Spleen (tissue), 11 donors: ENCODE results near the gene EMC10. TPM values are rescaled to one million over a fixed set of nuclear protein-coding genes. Genes with fewer than 3 reads are reported as not detected.

Experiments used
- DNase-seq: peaks from one replicate; pipeline ENCODE4 v3.0.0-alpha.2; 2020
- H3K27ac ChIP-seq, 8 donors: fragments of 200-600 bp; sonication (generic) in 7 of 8; 1 replicate in 4 of 8; 2 replicates in 4 of 8; pipeline versions ENCODE4 v1.5.0 to v1.8.0; 2016 to 2021; ENCODE audit warnings: inconsistent platforms in 4 of 8, mild to moderate bottlenecking in 4 of 8, moderate library complexity in 1 of 8
- H3K27me3 ChIP-seq, 7 donors: fragments of 200-600 bp; sonication (generic) in 6 of 7; replicated peaks in 1 of 7; 1 replicate in 4 of 7; 2 replicates in 3 of 7; pipeline versions ENCODE4 v1.5.0 to v1.8.0; 2016 to 2021; ENCODE audit warnings: inconsistent platforms in 3 of 7, mild to moderate bottlenecking in 1 of 7
- H3K36me3 ChIP-seq, 6 donors: fragments of 200-600 bp; sonication (generic) in 5 of 6; 1 replicate in 4 of 6; 2 replicates in 2 of 6; pipeline versions ENCODE4 v1.5.0 to v1.8.0; 2016 to 2021; ENCODE audit warnings: inconsistent platforms in 2 of 6
- H3K4me1 ChIP-seq, 6 donors: fragments of 200-600 bp; sonication (generic) in 5 of 6; 1 replicate in 3 of 6; 2 replicates in 3 of 6; pipeline versions ENCODE4 v1.5.0 to v1.8.0; 2016 to 2021; ENCODE audit warnings: inconsistent platforms in 3 of 6
- H3K4me3 ChIP-seq, 8 donors: fragments of 200-600 bp; sonication (generic) in 7 of 8; 1 replicate in 4 of 8; 2 replicates in 4 of 8; pipeline versions ENCODE4 v1.5.0 to v1.8.0; 2016 to 2021; ENCODE audit warnings: inconsistent platforms in 4 of 8, mild to moderate bottlenecking in 4 of 8, moderate library complexity in 2 of 8
- H3K9me3 ChIP-seq, 8 donors: fragments of 200-600 bp; sonication (generic) in 7 of 8; 1 replicate in 4 of 8; 2 replicates in 4 of 8; pipeline versions ENCODE4 v1.5.0 to v1.8.0; 2016 to 2021; ENCODE audit warnings: inconsistent platforms in 4 of 8
- POLR2A ChIP-seq, 3 donors: fragments of 450-650 bp; IDR thresholded peaks; one replicate each; pipeline ENCODE4 v1.5.1; 2017; ENCODE audit warnings: antibody characterized with exemption in 3 of 3, mild to moderate bottlenecking in 1 of 3
- POLR2AphosphoS5 ChIP-seq, 3 donors: sonication (generic); formaldehyde crosslinking; IDR thresholded peaks; one replicate each; pipeline ENCODE4 v1.5.1; 2017; ENCODE audit warnings: antibody characterized with exemption in 3 of 3
- WGBS, 5 donors: extraction: QIAGEN DNeasy Blood & Tissue Kit in 3 of 5; methylation state at CpG; one replicate each; pipeline versions ENCODE4 v1.1.5 to v1.1.7; 2013 to 2018; 5-methylcytosine and 5-hydroxymethylcytosine counted together
- intact Hi-C: fragments of 100-400 bp; cut with DNase I; formaldehyde crosslinking; loops from one replicate; pipeline ENCODE4 v1.15.0; 2023; ENCODE audit warnings: low total_unique reads
- polyA plus RNA-seq, 3 donors: library from polyadenylated mRNA; stranded (reverse); fragments of 200-250 nt; gene quantifications; one replicate each; pipeline ENCODE4 v1.2.1, GENCODE V29; 2013
- total RNA-seq, 7 donors: library from RNA; depleted of rRNA in 3 of 7; stranded (reverse); fragments of >200 nt in 3 of 7; fragmentation: NEBNext Ultra II Directional in 4 of 7; extraction: Animal tissue kit (Norgen Biotek cat#: 25700) in 4 of 7; gene quantifications; one replicate each; pipeline versions ENCODE4 v1.1.0 to v1.2.1, GENCODE V29; 2016 to 2021
- TF ChIP-seq, protein P1 (sequence below), 11 experiments: fragments of 200-600 bp in 7 of 11; fragments of 450-650 bp in 4 of 11; sonication (generic) in 4 of 11; IDR thresholded peaks in 8 of 11; conservative IDR thresholded peaks in 3 of 11; 1 replicate in 7 of 11; 2 replicates in 4 of 11; pipeline versions ENCODE4 v1.4.0 to v1.8.0; 2016 to 2021; ENCODE audit warnings: antibody characterized with exemption in 11 of 11, inconsistent platforms in 4 of 11, mild to moderate bottlenecking in 1 of 11
- donor health status: healthy with polysubstance abuse.
- donor health status: DM: no; HTN: no; CAD: no; lungs with moderate emphysema.
- donor health status: DM: no; HTN: no; CAD: no.
- donor health status: Bipolar disorder and iron deficiency.
- donor health status: healthy.
- donor health status: DM: no; HTN: no; CAD: no.
- donor health status: DM: yes; HTN: yes; CAD: no.

The EMC10 gene
- total and polyA plus RNA-seq, 10 donors, result 31.0 to 72.6 (median 60.1) TPM

GRCh38 chr19:50455992-50456391 lies 20.3 kb upstream of the EMC10 start:
- H3K9me3 ChIP-seq, result no peaks in the 10 kb centered on the region
- H3K27me3 ChIP-seq, result peaks cover 0 to 42% (median 12%) of the 10 kb centered on the region in 7 donors
- no peak for DNase-seq
- WGBS, 5 donors, result 71 to 96% (median 81%) methylated on average over 2 of the region's 2 CpGs
- no peak overlapping the region for H3K4me3 ChIP-seq
- intact Hi-C loops, result no loop called here
- H3K27ac ChIP-seq, result no peak overlapping the region
- no peaks in the 10 kb centered on the region for H3K36me3 ChIP-seq
- peaks cover 0 to 15% (median 11%) of the 10 kb centered on the region in 6 donors for H3K4me1 ChIP-seq
- TF ChIP-seq, protein P1, sequence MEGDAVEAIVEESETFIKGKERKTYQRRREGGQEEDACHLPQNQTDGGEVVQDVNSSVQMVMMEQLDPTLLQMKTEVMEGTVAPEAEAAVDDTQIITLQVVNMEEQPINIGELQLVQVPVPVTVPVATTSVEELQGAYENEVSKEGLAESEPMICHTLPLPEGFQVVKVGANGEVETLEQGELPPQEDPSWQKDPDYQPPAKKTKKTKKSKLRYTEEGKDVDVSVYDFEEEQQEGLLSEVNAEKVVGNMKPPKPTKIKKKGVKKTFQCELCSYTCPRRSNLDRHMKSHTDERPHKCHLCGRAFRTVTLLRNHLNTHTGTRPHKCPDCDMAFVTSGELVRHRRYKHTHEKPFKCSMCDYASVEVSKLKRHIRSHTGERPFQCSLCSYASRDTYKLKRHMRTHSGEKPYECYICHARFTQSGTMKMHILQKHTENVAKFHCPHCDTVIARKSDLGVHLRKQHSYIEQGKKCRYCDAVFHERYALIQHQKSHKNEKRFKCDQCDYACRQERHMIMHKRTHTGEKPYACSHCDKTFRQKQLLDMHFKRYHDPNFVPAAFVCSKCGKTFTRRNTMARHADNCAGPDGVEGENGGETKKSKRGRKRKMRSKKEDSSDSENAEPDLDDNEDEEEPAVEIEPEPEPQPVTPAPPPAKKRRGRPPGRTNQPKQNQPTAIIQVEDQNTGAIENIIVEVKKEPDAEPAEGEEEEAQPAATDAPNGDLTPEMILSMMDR (IDR thresholded peaks at IDR 0.05 in 8 of 11, conservative IDR thresholded peaks at IDR 0.05 in 3 of 11), result peak in 1 of 11 experiments; percentile 4
- TF ChIP-seq POLR2A (IDR thresholded peaks at IDR 0.05) (no peak), POLR2AphosphoS5 (IDR thresholded peaks at IDR 0.05) (no peak)

GRCh38 chr19:50457300-50457699 lies 19.0 kb upstream of the EMC10 start:
- Histone ChIP-seq H3K4me1 (peaks cover 0 to 19% (median 14%) of the 10 kb centered on the region in 6 donors), H3K4me3 (no peak overlapping the region), H3K27ac (no peak overlapping the region), H3K36me3 (no peaks in the 10 kb centered on the region), H3K9me3 (no peaks in the 10 kb centered on the region), H3K27me3 (peaks cover 0 to 50% (median 15%) of the 10 kb centered on the region in 7 donors)
- intact Hi-C loops, result no loop called here
- no peak for TF ChIP-seq POLR2A (IDR thresholded peaks at IDR 0.05)
- TF ChIP-seq, protein P1 (IDR thresholded peaks at IDR 0.05 in 8 of 11, conservative IDR thresholded peaks at IDR 0.05 in 3 of 11), result no peak
- DNase-seq, result no peak
- 79 to 93% (median 87%) methylated on average over 5 of the region's 5 CpGs for WGBS, 5 donors

- TF ChIP-seq, protein P1 (IDR thresholded peaks at IDR 0.05 in 8 of 11, conservative IDR thresholded peaks at IDR 0.05 in 3 of 11), result no peak
- TF ChIP-seq POLR2A (IDR thresholded peaks at IDR 0.05) (no peak), POLR2AphosphoS5 (IDR thresholded peaks at IDR 0.05) (no peak)
- 33 to 61% (median 54%) methylated on average over 34 to 50 of the region's 50 CpGs for WGBS, 5 donors
- Histone ChIP-seq H3K36me3 (no peaks in the 10 kb centered on the region), H3K4me3 (no peak overlapping the region), H3K27me3 (peaks cover 0 to 54% (median 15%) of the 10 kb centered on the region in 7 donors), H3K4me1 (peaks cover 0 to 19% (median 14%) of the 10 kb centered on the region in 6 donors), H3K9me3 (no peaks in the 10 kb centered on the region), H3K27ac (no peak overlapping the region)
- DNase-seq, result no peak
- intact Hi-C loops, result no loop called here
Measured at GRCh38 chr19:50458396-50459066, 17.8 kb upstream of the EMC10 start.

DNA sequence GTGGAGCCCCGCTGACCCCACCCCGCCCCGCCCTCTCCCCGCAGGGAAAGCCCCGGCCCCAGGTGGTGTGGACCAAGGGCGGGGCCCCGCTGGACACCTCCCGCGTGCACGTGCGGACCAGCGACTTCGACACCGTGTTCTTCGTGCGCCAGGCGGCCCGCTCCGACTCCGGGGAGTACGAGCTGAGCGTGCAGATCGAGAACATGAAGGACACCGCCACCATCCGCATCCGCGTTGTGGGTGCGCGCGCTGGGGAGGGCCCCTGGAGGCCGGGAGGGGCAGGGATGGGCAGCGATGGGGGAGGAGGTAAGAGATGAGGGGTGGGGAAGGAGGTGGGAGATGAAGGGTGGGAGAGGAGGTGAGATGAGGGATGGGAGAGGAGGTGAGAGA lies 17.2 kb upstream of the EMC10 start:
- Histone ChIP-seq H3K36me3 (no peaks in the 10 kb centered on the region), H3K9me3 (no peaks in the 10 kb centered on the region), H3K27ac (no peak overlapping the region), H3K4me1 (peaks cover 0 to 19% (median 14%) of the 10 kb centered on the region in 6 donors), H3K4me3 (no peak overlapping the region), H3K27me3 (peaks cover 0 to 54% (median 15%) of the 10 kb centered on the region in 7 donors)
- intact Hi-C loops, result no loop called here
- TF ChIP-seq POLR2A (IDR thresholded peaks at IDR 0.05) (no peak), POLR2AphosphoS5 (IDR thresholded peaks at IDR 0.05) (no peak)
- TF ChIP-seq, protein P1 (IDR thresholded peaks at IDR 0.05 in 8 of 11, conservative IDR thresholded peaks at IDR 0.05 in 3 of 11), result no peak
- DNase-seq, result no peak
- WGBS, 5 donors, result 56 to 88% (median 75%) methylated on average over 16 to 32 of the region's 32 CpGs
